Fibroblast of lung (primary cell): Measurements from ENCODE around the gene AFF2. TPM values are rescaled to one million over a fixed set of nuclear protein-coding genes. Genes with fewer than 3 reads are reported as not detected.

Experiments
- DNase-seq, 2 donors: peaks; one replicate each; pipeline versions ENCODE4 v3.0.0 to v3.0.0-alpha.2; 2010; ENCODE audit warnings: low read depth in 2 of 2
- H2AFZ ChIP-seq: 2 replicates; pipeline ENCODE4 v1.5.1; 2012; ENCODE audit warnings: low read length, control low read depth, inconsistent platforms
- H3K27ac ChIP-seq: 2 replicates; pipeline ENCODE4 v1.5.1; 2011; ENCODE audit warnings: low read length, control low read depth; ENCODE audit not compliant: insufficient read depth
- H3K27me3 ChIP-seq: 2 replicates; pipeline ENCODE4 v1.5.1; 2011; ENCODE audit warnings: mild to moderate bottlenecking, low read length; ENCODE audit not compliant: control insufficient read depth, insufficient read depth
- H3K36me3 ChIP-seq: 2 replicates; pipeline ENCODE4 v1.5.1; 2011; ENCODE audit warnings: low read length; ENCODE audit not compliant: control insufficient read depth, insufficient read depth
- H3K4me1 ChIP-seq: 2 replicates; pipeline ENCODE4 v1.5.1; 2011; ENCODE audit warnings: low read length; ENCODE audit not compliant: control insufficient read depth, insufficient read depth; ENCODE audit errors: extremely low read depth
- H3K4me2 ChIP-seq: 2 replicates; pipeline ENCODE4 v1.5.1; 2011; ENCODE audit warnings: low read length, control low read depth; ENCODE audit not compliant: insufficient read depth; ENCODE audit errors: extremely low read depth
- H3K4me3 ChIP-seq, 4 experiments: fragments of 200-600 bp in 1 of 4; sonication (generic) in 1 of 4; replicated peaks in 1 of 4; 2 replicates each; pipeline ENCODE4 v1.5.1; 2011 to 2016; ENCODE audit warnings: low read length in 4 of 4, low read depth in 3 of 4, mild to moderate bottlenecking in 3 of 4, control low read depth in 2 of 4, inconsistent platforms in 1 of 4, mixed read lengths in 1 of 4; ENCODE audit not compliant: insufficient read depth in 1 of 4; ENCODE audit errors: control extremely low read depth in 1 of 4
- H3K79me2 ChIP-seq: 2 replicates; pipeline ENCODE4 v1.5.1; 2012; ENCODE audit warnings: mild to moderate bottlenecking, low read length, inconsistent platforms; ENCODE audit not compliant: control insufficient read depth, insufficient read depth
- H3K9ac ChIP-seq: 2 replicates; pipeline ENCODE4 v1.5.1; 2011; ENCODE audit warnings: mild to moderate bottlenecking, low read length, control low read depth; ENCODE audit not compliant: insufficient read depth
- H3K9me3 ChIP-seq: 2 replicates; pipeline ENCODE4 v1.5.1; 2012; ENCODE audit warnings: low read depth, low read length; ENCODE audit not compliant: control insufficient read depth, insufficient read depth
- H4K20me1 ChIP-seq: 2 replicates; pipeline ENCODE4 v1.5.1; 2011; ENCODE audit warnings: low read length; ENCODE audit not compliant: control insufficient read depth, insufficient read depth; ENCODE audit errors: extremely low read depth
- CTCF ChIP-seq, 2 donors: IDR thresholded peaks in 1 of 2; conservative IDR thresholded peaks in 1 of 2; 1 replicate in 1 of 2; 2 replicates in 1 of 2; pipeline ENCODE4 v1.5.1; 2011 to 2012; ENCODE audit warnings: low read length in 2 of 2, control low read depth in 1 of 2, inconsistent platforms in 1 of 2, low read depth in 1 of 2, mild to moderate bottlenecking in 1 of 2
- EZH2 ChIP-seq: IDR thresholded peaks from 2 replicates; pipeline ENCODE4 v1.5.1; 2012; ENCODE audit warnings: low read length, control low read depth, mild to moderate bottlenecking; ENCODE audit errors: missing control alignments
- polyA plus RNA-seq, 2 donors: library from polyadenylated mRNA; depleted of rRNA in 1 of 2; stranded (reverse) in 1 of 2; unstranded in 1 of 2; fragments of >200 nt; gene quantifications; 2 replicates each; pipeline ENCODE4 v1.2.1, GENCODE V29; 2011 to 2012; ENCODE audit warnings: missing spikeins in 1 of 2
- total RNA-seq: library from RNA; depleted of rRNA; stranded (reverse); fragments of >200 nt; gene quantifications from 2 replicates; pipeline ENCODE4 v1.2.1, GENCODE V29; 2014

The AFF2 gene
- total and polyA plus RNA-seq, 2 donors (not counting 1 experiment from before 2014, with no cell fraction given) = under 0.01 to 0.05 TPM

GRCh38 chrX:148670277-148670676 lies 169.9 kb downstream of the AFF2 start:
- TF ChIP-seq CTCF (conservative IDR thresholded peaks at IDR 0.05 in 1 of 2, IDR thresholded peaks at IDR 0.05 in 1 of 2; ENCODE audit: low read depth in 1 of 2, low read length in 2 of 2) (no peak), EZH2 (no peak)
- H3K36me3 ChIP-seq = no peaks in the 10 kb centered on the region
- no peak for DNase-seq

GRCh38 chrX:148672517-148672916 lies 172.1 kb downstream of the AFF2 start:
- Histone ChIP-seq H3K27me3 (no peaks in the 10 kb centered on the region), H3K27ac (no peak overlapping the region), H3K4me3 (no peak overlapping the region), H4K20me1 (no peaks in the 10 kb centered on the region), H3K4me1 (no peaks in the 10 kb centered on the region), H3K36me3 (no peaks in the 10 kb centered on the region), H3K4me2 (no peak overlapping the region), H2AFZ (no peak overlapping the region), H3K79me2 (no peaks in the 10 kb centered on the region), H3K9ac (no peak overlapping the region), H3K9me3 (no peaks in the 10 kb centered on the region)
- TF ChIP-seq EZH2 = no peak
- TF ChIP-seq CTCF (conservative IDR thresholded peaks at IDR 0.05 in 1 of 2, IDR thresholded peaks at IDR 0.05 in 1 of 2; ENCODE audit: low read depth in 1 of 2, low read length in 2 of 2) = no peak
- no peak for DNase-seq

More at GRCh38 chrX:148670277-148670676, 169.9 kb downstream of the AFF2 start:
- Histone ChIP-seq H3K9me3 (no peaks in the 10 kb centered on the region), H2AFZ (no peak overlapping the region), H3K79me2 (no peaks in the 10 kb centered on the region), H3K27me3 (no peaks in the 10 kb centered on the region), H4K20me1 (no peaks in the 10 kb centered on the region), H3K9ac (no peak overlapping the region), H3K4me2 (no peak overlapping the region), H3K4me1 (no peaks in the 10 kb centered on the region), H3K27ac (no peak overlapping the region), H3K4me3 (no peak overlapping the region)

- Histone ChIP-seq H4K20me1 (no peaks in the 10 kb centered on the region), H3K4me2 (no peak overlapping the region), H3K4me3 (no peak overlapping the region), H3K36me3 (no peaks in the 10 kb centered on the region), H3K27me3 (no peaks in the 10 kb centered on the region), H3K9ac (no peak overlapping the region), H2AFZ (no peak overlapping the region), H3K27ac (no peak overlapping the region), H3K9me3 (no peaks in the 10 kb centered on the region), H3K4me1 (no peaks in the 10 kb centered on the region), H3K79me2 (no peaks in the 10 kb centered on the region)
- no peak for DNase-seq
- no peak for TF ChIP-seq CTCF (conservative IDR thresholded peaks at IDR 0.05 in 1 of 2, IDR thresholded peaks at IDR 0.05 in 1 of 2; ENCODE audit: low read depth in 1 of 2, low read length in 2 of 2)
- no peak for TF ChIP-seq EZH2
Observed at GRCh38 chrX:148681605-148682004, 181.2 kb downstream of the AFF2 start.
